GM12865 (cell line): ENCODE data around the gene CSTPP1.
"Not testable (repeated sequence)": the region's sequence is repeated elsewhere in the genome, so short reads cannot be mapped to it uniquely, and the experiment has no call there.

Source experiments
- DNase-seq: peaks from one replicate; pipeline ENCODE4 v3.0.0; 2010; ENCODE audit warnings: low read depth
- H3K4me3 ChIP-seq: 2 replicates; pipeline ENCODE4 v1.5.1; 2011; ENCODE audit warnings: mild to moderate bottlenecking, low read depth, low read length, control low read depth
- TF ChIP-seq, protein P1 (sequence below): IDR thresholded peaks from 2 replicates; pipeline ENCODE4 v1.5.1; 2011; ENCODE audit warnings: low read length, control low read depth, low read depth, inconsistent platforms; ENCODE audit not compliant: insufficient read depth; ENCODE audit errors: missing control alignments

Gene CSTPP1

DNA sequence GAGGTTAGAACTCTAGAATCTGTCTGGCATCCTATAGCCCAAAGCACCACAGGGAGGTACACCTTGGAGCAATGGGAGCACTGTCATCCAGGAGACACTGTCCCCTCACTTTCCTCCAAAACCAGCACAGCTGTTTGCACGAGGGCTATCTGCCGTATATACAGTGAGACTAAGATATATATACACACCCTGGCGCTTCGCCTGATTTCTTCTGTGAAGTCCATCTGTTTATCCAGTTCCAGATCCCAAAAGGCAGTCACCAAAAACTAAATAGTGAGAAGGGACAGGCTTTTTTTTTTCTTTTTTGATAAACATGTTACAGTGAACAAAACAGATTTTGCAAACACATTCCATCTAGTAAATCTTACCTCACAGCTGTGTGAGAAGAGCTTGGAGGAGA lies 171.7 kb downstream of the CSTPP1 start:
- DNase-seq = no peak
- H3K4me3 ChIP-seq = no peak overlapping the region
- TF ChIP-seq, protein P1, sequence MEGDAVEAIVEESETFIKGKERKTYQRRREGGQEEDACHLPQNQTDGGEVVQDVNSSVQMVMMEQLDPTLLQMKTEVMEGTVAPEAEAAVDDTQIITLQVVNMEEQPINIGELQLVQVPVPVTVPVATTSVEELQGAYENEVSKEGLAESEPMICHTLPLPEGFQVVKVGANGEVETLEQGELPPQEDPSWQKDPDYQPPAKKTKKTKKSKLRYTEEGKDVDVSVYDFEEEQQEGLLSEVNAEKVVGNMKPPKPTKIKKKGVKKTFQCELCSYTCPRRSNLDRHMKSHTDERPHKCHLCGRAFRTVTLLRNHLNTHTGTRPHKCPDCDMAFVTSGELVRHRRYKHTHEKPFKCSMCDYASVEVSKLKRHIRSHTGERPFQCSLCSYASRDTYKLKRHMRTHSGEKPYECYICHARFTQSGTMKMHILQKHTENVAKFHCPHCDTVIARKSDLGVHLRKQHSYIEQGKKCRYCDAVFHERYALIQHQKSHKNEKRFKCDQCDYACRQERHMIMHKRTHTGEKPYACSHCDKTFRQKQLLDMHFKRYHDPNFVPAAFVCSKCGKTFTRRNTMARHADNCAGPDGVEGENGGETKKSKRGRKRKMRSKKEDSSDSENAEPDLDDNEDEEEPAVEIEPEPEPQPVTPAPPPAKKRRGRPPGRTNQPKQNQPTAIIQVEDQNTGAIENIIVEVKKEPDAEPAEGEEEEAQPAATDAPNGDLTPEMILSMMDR = no peak

GRCh38 chr11:47109051-47109726 lies 172.6 kb downstream of the CSTPP1 start:
- TF ChIP-seq, protein P1 = no peak
- no peak overlapping the region for H3K4me3 ChIP-seq
- DNase-seq = peak; percentile 42

DNA sequence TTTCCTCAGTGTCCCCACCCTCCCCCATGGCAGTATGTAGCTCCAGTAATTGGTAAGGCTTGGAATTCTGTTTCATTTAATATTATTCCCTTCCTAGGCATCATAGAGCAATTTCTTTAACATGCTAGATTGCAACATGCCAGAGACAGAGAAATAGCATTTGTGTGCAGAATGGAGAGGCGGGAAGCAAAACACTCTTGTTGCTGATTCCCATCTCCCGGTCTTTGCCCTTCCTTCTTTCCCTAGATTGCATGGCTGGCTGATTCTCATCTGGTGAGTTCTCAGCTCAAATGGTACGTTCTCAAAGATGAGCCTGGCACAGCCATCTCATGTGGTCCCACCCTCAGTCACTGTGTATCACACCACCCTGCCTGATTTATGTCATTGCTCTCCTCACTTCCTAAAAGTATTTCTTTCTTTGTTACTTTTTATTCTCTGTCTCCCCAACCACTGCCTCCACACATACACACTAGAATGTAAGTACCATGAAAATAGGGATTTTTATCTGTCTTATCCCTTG lies 173.2 kb downstream of the CSTPP1 start:
- no peak overlapping the region for H3K4me3 ChIP-seq
- TF ChIP-seq, protein P1 = no peak
- DNase-seq = no peak

DNA sequence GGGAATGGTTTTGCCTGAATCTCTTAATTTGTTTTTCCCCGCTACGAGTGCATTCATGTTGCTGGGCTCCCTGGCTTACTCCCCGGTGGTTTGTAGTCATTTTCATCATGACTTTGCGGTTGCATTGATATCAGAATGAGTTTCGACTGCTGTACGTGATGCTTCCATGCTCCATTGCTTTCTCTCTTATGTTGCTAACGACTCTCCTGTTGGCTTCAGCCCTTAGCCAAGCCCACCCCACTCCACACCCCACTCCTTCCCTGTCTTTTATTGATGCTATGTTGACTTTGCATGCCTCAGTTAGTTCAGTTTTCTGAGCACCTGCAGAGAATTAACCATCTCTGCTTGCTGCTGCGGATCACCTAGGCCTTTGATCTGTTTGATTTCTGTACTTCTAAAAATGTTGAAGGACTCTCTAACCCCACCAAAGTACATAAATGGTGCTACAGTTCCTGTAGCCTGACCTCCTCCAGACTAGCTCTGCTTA lies 174.8 kb downstream of the CSTPP1 start:
- TF ChIP-seq, protein P1 = no peak

GRCh38 chr11:47112941-47113340 lies 176.4 kb downstream of the CSTPP1 start:
- not testable (repeated sequence) for DNase-seq, H3K4me3 ChIP-seq

More for the DNA sequence above, 174.8 kb downstream of the CSTPP1 start:
- peak; percentile 87 for DNase-seq
- no peak overlapping the region for H3K4me3 ChIP-seq

DNA sequence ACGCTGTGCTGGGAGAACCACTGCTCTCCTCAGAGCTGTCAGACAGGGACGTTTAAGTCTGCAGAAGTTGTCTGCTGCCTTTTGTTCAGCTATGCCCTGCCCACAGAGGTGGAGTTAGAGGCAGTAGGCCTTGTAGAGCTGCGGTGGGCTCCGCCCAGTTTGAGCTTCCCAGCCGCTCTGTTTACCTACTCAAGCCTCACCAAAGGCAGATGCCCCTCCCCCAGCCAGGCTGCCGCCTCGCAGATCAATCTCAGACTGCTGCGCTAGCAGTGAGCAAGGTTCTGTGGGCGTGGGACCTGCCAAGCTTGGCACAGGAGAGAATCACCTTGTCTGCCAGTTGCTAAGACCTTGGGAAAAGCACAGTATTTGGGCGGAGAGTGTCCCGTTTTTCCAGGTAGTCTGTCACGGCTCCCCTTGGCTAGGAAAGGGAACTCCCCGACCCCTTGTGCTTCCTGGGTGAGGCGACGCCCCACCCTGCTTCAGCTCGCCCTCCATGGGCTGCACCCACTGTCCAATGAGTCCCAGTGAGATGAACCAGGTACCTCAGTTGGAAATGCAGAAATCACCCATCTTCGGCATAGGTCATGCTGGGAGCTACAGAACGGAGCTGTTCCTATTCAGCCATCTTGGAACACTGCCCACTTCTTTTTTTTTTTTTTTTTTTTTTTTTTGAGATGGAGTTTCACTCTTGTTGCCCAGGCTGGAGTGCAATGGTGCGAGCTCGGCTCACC lies 182.6 kb downstream of the CSTPP1 start:
- DNase-seq, H3K4me3 ChIP-seq: not testable (repeated sequence)

DNA sequence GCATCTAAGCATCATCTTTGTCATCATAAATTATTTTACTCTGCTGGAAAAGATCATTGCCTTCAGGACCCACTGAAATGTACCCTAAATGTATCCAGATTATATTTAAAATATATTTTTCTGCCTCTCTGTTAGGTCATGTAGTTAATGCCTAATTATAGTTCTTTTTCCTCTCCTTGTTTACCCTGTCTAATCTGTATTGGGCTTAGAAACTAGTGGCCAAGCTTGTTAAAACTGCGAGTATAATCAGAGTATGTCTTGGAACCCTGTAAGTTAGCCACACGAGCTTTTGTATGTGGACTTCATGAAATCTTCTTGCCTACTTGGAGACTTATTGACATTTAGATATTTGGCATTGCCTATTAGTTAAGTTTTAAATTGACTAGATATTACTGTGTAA lies 184.5 kb downstream of the CSTPP1 start:
- no peak overlapping the region for H3K4me3 ChIP-seq
- no peak for DNase-seq
- TF ChIP-seq, protein P1 = no peak

- DNase-seq = no peak
- TF ChIP-seq, protein P1 = no peak
- H3K4me3 ChIP-seq = no peak overlapping the region
These were observed 185.2 kb downstream of the CSTPP1 start for GRCh38 chr11:47121731-47122130.
